Fibroblast of lung (primary cell): ENCODE results near the gene LMO7. TPM values are rescaled to one million over a fixed set of nuclear protein-coding genes. Genes with fewer than 3 reads are reported as not detected.

ENCODE experiments used
- DNase-seq, 2 donors: peaks; one replicate each; pipeline versions ENCODE4 v3.0.0 to v3.0.0-alpha.2; 2010; ENCODE audit warnings: low read depth in 2 of 2
- H2AFZ ChIP-seq: 2 replicates; pipeline ENCODE4 v1.5.1; 2012; ENCODE audit warnings: low read length, control low read depth, inconsistent platforms
- H3K27ac ChIP-seq: 2 replicates; pipeline ENCODE4 v1.5.1; 2011; ENCODE audit warnings: low read length, control low read depth; ENCODE audit not compliant: insufficient read depth
- H3K27me3 ChIP-seq: 2 replicates; pipeline ENCODE4 v1.5.1; 2011; ENCODE audit warnings: mild to moderate bottlenecking, low read length; ENCODE audit not compliant: control insufficient read depth, insufficient read depth
- H3K36me3 ChIP-seq: 2 replicates; pipeline ENCODE4 v1.5.1; 2011; ENCODE audit warnings: low read length; ENCODE audit not compliant: control insufficient read depth, insufficient read depth
- H3K4me1 ChIP-seq: 2 replicates; pipeline ENCODE4 v1.5.1; 2011; ENCODE audit warnings: low read length; ENCODE audit not compliant: control insufficient read depth, insufficient read depth; ENCODE audit errors: extremely low read depth
- H3K4me2 ChIP-seq: 2 replicates; pipeline ENCODE4 v1.5.1; 2011; ENCODE audit warnings: low read length, control low read depth; ENCODE audit not compliant: insufficient read depth; ENCODE audit errors: extremely low read depth
- H3K4me3 ChIP-seq, 4 experiments: fragments of 200-600 bp in 1 of 4; sonication (generic) in 1 of 4; replicated peaks in 1 of 4; 2 replicates each; pipeline ENCODE4 v1.5.1; 2011 to 2016; ENCODE audit warnings: low read length in 4 of 4, low read depth in 3 of 4, mild to moderate bottlenecking in 3 of 4, control low read depth in 2 of 4, inconsistent platforms in 1 of 4, mixed read lengths in 1 of 4; ENCODE audit not compliant: insufficient read depth in 1 of 4; ENCODE audit errors: control extremely low read depth in 1 of 4
- H3K79me2 ChIP-seq: 2 replicates; pipeline ENCODE4 v1.5.1; 2012; ENCODE audit warnings: mild to moderate bottlenecking, low read length, inconsistent platforms; ENCODE audit not compliant: control insufficient read depth, insufficient read depth
- H3K9ac ChIP-seq: 2 replicates; pipeline ENCODE4 v1.5.1; 2011; ENCODE audit warnings: mild to moderate bottlenecking, low read length, control low read depth; ENCODE audit not compliant: insufficient read depth
- H3K9me3 ChIP-seq: 2 replicates; pipeline ENCODE4 v1.5.1; 2012; ENCODE audit warnings: low read depth, low read length; ENCODE audit not compliant: control insufficient read depth, insufficient read depth
- H4K20me1 ChIP-seq: 2 replicates; pipeline ENCODE4 v1.5.1; 2011; ENCODE audit warnings: low read length; ENCODE audit not compliant: control insufficient read depth, insufficient read depth; ENCODE audit errors: extremely low read depth
- EZH2 ChIP-seq: IDR thresholded peaks from 2 replicates; pipeline ENCODE4 v1.5.1; 2012; ENCODE audit warnings: low read length, control low read depth, mild to moderate bottlenecking; ENCODE audit errors: missing control alignments
- polyA plus RNA-seq, 2 donors: library from polyadenylated mRNA; depleted of rRNA in 1 of 2; stranded (reverse) in 1 of 2; unstranded in 1 of 2; fragments of >200 nt; gene quantifications; 2 replicates each; pipeline ENCODE4 v1.2.1, GENCODE V29; 2011 to 2012; ENCODE audit warnings: missing spikeins in 1 of 2
- total RNA-seq: library from RNA; depleted of rRNA; stranded (reverse); fragments of >200 nt; gene quantifications from 2 replicates; pipeline ENCODE4 v1.2.1, GENCODE V29; 2014
- TF ChIP-seq, protein P1 (sequence below), 2 donors: IDR thresholded peaks in 1 of 2; conservative IDR thresholded peaks in 1 of 2; 1 replicate in 1 of 2; 2 replicates in 1 of 2; pipeline ENCODE4 v1.5.1; 2011 to 2012; ENCODE audit warnings: low read length in 2 of 2, control low read depth in 1 of 2, inconsistent platforms in 1 of 2, low read depth in 1 of 2, mild to moderate bottlenecking in 1 of 2

The LMO7 gene
- total and polyA plus RNA-seq, 2 donors (not counting 1 experiment from before 2014, with no cell fraction given): 71.9 to 226 TPM

DNA sequence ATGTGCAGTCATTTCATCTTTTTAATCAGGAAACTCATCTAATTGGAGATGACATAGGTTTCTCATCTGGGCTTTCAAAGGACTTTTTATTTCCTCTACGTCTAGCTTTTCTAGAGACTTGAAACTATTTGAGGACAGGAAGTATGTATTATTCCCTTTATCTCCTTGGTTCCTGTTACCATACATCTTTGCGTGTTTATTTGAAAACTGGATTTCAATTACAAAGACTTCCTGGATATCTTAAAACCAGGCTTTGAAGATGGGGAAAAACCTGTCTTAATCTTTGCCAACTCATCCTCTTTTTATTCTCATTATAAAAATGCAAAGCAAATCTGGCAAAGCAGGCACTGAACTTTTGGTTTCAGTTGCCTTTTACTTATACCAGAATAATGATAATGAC lies 130.5 kb downstream of the LMO7 start:
- no peak overlapping the region for H3K4me2 ChIP-seq
- H3K9ac ChIP-seq: no peak overlapping the region
- no peak overlapping the region for H2AFZ ChIP-seq
- no peaks in the 10 kb centered on the region for H3K27me3 ChIP-seq
- no peak for TF ChIP-seq EZH2
- TF ChIP-seq, protein P1, sequence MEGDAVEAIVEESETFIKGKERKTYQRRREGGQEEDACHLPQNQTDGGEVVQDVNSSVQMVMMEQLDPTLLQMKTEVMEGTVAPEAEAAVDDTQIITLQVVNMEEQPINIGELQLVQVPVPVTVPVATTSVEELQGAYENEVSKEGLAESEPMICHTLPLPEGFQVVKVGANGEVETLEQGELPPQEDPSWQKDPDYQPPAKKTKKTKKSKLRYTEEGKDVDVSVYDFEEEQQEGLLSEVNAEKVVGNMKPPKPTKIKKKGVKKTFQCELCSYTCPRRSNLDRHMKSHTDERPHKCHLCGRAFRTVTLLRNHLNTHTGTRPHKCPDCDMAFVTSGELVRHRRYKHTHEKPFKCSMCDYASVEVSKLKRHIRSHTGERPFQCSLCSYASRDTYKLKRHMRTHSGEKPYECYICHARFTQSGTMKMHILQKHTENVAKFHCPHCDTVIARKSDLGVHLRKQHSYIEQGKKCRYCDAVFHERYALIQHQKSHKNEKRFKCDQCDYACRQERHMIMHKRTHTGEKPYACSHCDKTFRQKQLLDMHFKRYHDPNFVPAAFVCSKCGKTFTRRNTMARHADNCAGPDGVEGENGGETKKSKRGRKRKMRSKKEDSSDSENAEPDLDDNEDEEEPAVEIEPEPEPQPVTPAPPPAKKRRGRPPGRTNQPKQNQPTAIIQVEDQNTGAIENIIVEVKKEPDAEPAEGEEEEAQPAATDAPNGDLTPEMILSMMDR (conservative IDR thresholded peaks at IDR 0.05 in 1 of 2, IDR thresholded peaks at IDR 0.05 in 1 of 2; ENCODE audit: low read depth in 1 of 2, low read length in 2 of 2): no peak
- no peaks in the 10 kb centered on the region for H3K9me3 ChIP-seq
- H3K4me1 ChIP-seq: peaks cover 7% of the 10 kb centered on the region
- H4K20me1 ChIP-seq: no peaks in the 10 kb centered on the region
- H3K79me2 ChIP-seq: peaks cover 60% of the 10 kb centered on the region
- no peak overlapping the region for H3K27ac ChIP-seq
- no peaks in the 10 kb centered on the region for H3K36me3 ChIP-seq
- no peak for DNase-seq
- H3K4me3 ChIP-seq: no peak overlapping the region

DNA sequence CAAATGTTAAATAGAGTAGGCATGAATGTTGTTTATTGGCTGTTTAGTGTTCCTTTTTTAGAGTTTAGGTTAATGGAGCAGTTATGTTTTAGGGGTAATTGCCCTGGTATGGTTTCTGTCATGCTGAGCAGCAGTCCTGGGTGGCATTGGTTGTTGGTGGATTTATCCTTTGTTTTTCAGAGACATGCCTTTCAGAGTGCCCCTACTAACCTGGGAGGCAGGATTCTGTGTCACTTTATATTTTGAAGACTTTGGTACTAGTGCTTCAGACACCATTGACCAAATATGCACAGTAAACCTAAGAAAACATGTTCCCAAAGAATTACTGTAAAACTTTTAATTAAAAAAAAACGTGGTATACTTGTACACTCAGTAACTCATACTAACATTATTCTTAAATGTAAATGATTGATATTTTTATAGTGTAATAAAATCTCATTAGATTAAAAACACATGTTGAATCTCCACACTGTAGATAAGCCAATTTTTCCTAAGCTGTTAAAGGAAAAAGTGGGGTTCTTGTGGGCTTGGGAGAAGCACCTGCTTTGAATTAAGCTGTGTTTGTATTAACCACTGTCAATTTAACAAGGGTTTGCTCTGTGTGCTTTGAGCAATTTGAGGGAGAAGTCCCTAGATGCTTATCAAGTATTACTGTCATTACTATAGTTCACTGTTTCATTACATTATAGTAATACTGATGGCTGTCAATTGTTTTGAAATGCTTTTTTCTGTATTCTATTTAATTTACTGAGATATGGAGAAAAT lies 133.2 kb downstream of the LMO7 start:
- no peaks in the 10 kb centered on the region for H3K27me3 ChIP-seq
- no peak overlapping the region for H3K9ac ChIP-seq
- no peak overlapping the region for H3K4me3 ChIP-seq
- DNase-seq: no peak
- no peaks in the 10 kb centered on the region for H3K9me3 ChIP-seq
- H4K20me1 ChIP-seq: no peaks in the 10 kb centered on the region
- H3K79me2 ChIP-seq: peaks cover 64% of the 10 kb centered on the region
- H3K4me2 ChIP-seq: no peak overlapping the region
- no peak overlapping the region for H2AFZ ChIP-seq
- no peaks in the 10 kb centered on the region for H3K36me3 ChIP-seq
- H3K4me1 ChIP-seq: peaks cover 16% of the 10 kb centered on the region
- no peak for TF ChIP-seq EZH2
- TF ChIP-seq, protein P1 (conservative IDR thresholded peaks at IDR 0.05 in 1 of 2, IDR thresholded peaks at IDR 0.05 in 1 of 2; ENCODE audit: low read depth in 1 of 2, low read length in 2 of 2): no peak
- H3K27ac ChIP-seq: no peak overlapping the region

DNA sequence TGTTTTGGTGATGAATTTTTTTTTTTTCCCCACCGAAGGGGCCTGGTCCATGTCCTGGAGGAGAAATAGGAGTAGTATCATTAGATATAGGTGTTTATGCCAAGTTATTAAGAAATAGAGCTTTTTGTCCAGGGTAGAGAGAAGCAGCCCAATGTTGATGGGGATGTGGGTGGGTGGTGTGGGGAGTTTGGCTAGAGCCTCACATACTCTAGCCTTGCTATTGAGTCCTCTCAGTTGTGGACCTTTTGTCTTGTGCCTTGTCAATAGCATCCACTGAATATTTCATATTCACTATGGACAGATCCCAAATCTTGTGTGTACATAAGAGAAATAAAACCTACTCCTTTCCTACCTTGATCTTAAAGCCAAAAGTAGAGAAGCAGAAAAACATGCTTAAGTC lies 134.0 kb downstream of the LMO7 start:
- H3K9me3 ChIP-seq: no peaks in the 10 kb centered on the region
- H3K9ac ChIP-seq: no peak overlapping the region
- peak overlapping the region; percentile 10 for H3K27ac ChIP-seq
- peaks cover 16% of the 10 kb centered on the region for H3K4me1 ChIP-seq
- H3K27me3 ChIP-seq: no peaks in the 10 kb centered on the region
- H3K79me2 ChIP-seq: peaks cover 64% of the 10 kb centered on the region
- TF ChIP-seq, protein P1 (conservative IDR thresholded peaks at IDR 0.05 in 1 of 2, IDR thresholded peaks at IDR 0.05 in 1 of 2; ENCODE audit: low read depth in 1 of 2, low read length in 2 of 2): no peak
- TF ChIP-seq EZH2: no peak
- peak overlapping the region; percentile 7 for H3K4me2 ChIP-seq
- H2AFZ ChIP-seq: no peak overlapping the region
- H3K4me3 ChIP-seq: no peak overlapping the region
- no peaks in the 10 kb centered on the region for H3K36me3 ChIP-seq
- H4K20me1 ChIP-seq: no peaks in the 10 kb centered on the region
- no peak for DNase-seq
